ENCODE data around the gene ALPK1.
"Not testable (repeated sequence)": the region's sequence is repeated elsewhere in the genome, so short reads cannot be mapped to it uniquely, and the experiment has no call there.

The ALPK1 gene

GRCh38 chr4:112296949-112297880, at the start of gene ALPK1:
Gene ALPK1 (plus strand): TSS chr4:112297369.
- no peak for DNase-seq (ENCODE audit: low read depth)

- DNase-seq (ENCODE audit: low read depth): no peak
Measured at GRCh38 chr4:112251019-112251643, 46.0 kb upstream of the ALPK1 start.

GRCh38 chr4:112252234-112252633, 44.9 kb upstream of the ALPK1 start:
- no peak for DNase-seq (ENCODE audit: low read depth)

GRCh38 chr4:112253382-112254000, 43.7 kb upstream of the ALPK1 start:
- no peak for DNase-seq (ENCODE audit: low read depth)

- DNase-seq (ENCODE audit: low read depth): no peak
Measured at GRCh38 chr4:112257098-112257497, 40.1 kb upstream of the ALPK1 start.

- no peak for DNase-seq (ENCODE audit: low read depth)
Measured at GRCh38 chr4:112266823-112267222, 30.3 kb upstream of the ALPK1 start.

- DNase-seq (ENCODE audit: low read depth): no peak
Measured at GRCh38 chr4:112270051-112270450, 27.1 kb upstream of the ALPK1 start.

- no peak for DNase-seq (ENCODE audit: low read depth)
Measured at GRCh38 chr4:112270640-112271421, 26.3 kb upstream of the ALPK1 start.

- DNase-seq (ENCODE audit: low read depth): no peak
Measured at GRCh38 chr4:112272292-112272691, 24.9 kb upstream of the ALPK1 start.

- DNase-seq (ENCODE audit: low read depth): no peak
Measured at GRCh38 chr4:112274959-112275358, 22.2 kb upstream of the ALPK1 start.

- DNase-seq (ENCODE audit: low read depth): no peak
Measured at GRCh38 chr4:112276113-112276512, 21.1 kb upstream of the ALPK1 start.

- DNase-seq (ENCODE audit: low read depth): no peak
Measured at GRCh38 chr4:112277220-112277619, 19.9 kb upstream of the ALPK1 start.

- DNase-seq (ENCODE audit: low read depth): no peak
Measured at GRCh38 chr4:112277705-112278448, 19.3 kb upstream of the ALPK1 start.

- no peak for DNase-seq (ENCODE audit: low read depth)
Measured at GRCh38 chr4:112279025-112279881, 17.9 kb upstream of the ALPK1 start.

- DNase-seq (ENCODE audit: low read depth): no peak
Measured at GRCh38 chr4:112279882-112280315, 17.3 kb upstream of the ALPK1 start.

- no peak for DNase-seq (ENCODE audit: low read depth)
Measured at GRCh38 chr4:112280386-112281056, 16.6 kb upstream of the ALPK1 start.

GRCh38 chr4:112281895-112282398, 15.2 kb upstream of the ALPK1 start:
- not testable (repeated sequence) for DNase-seq (ENCODE audit: low read depth)

GRCh38 chr4:112282860-112283667, 14.1 kb upstream of the ALPK1 start:
- DNase-seq (ENCODE audit: low read depth): no peak

- DNase-seq (ENCODE audit: low read depth): no peak
Measured at GRCh38 chr4:112284166-112284565, 13.0 kb upstream of the ALPK1 start.
